PC-9 (cell line): ENCODE results near the gene CXCR3. TPM values are rescaled to one million over a fixed set of nuclear protein-coding genes. Genes with fewer than 3 reads are reported as not detected.
"Not testable (repeated sequence)": the region's sequence is repeated elsewhere in the genome, so short reads cannot be mapped to it uniquely, and the experiment has no call there.

ENCODE experiments used
- BruUV-seq: library from RNA; stranded (reverse); fragments of 400-500 nt; replicated peaks from 2 replicates; lab custom pipeline; 2021; lab: Mats Ljungman, UMichigan
- CTCF ChIA-PET: fragments of 300-600 bp; sonication (Branson Sonifier 250); formaldehyde crosslinking; loops from one replicate; lab custom pipeline; 2022; ENCODE audit warnings: antibody characterized with exemption; lab: Charles Lee
- POLR2A ChIA-PET: fragments of 300-600 bp; sonication (Branson Sonifier 250); formaldehyde crosslinking; loops from one replicate; lab custom pipeline; 2022; ENCODE audit warnings: antibody characterized with exemption; ENCODE audit not compliant: unreplicated experiment; lab: Charles Lee
- DNase-seq, 2 experiments: peaks; one replicate each; pipeline versions ENCODE4 v3.0.0 to v3.0.0-alpha.2; 2015 to 2022; ENCODE audit warnings: mixed read lengths in 1 of 2
- H2AFZ ChIP-seq: fragments of 200-600 bp; sonication (generic); 2 replicates; pipeline ENCODE4 v1.8.1; 2017; ENCODE audit warnings: antibody characterized with exemption
- H3F3A ChIP-seq: fragments of 200-600 bp; sonication (generic); 2 replicates; pipeline ENCODE4 v1.8.1; 2017; ENCODE audit warnings: antibody characterized with exemption, mild to moderate bottlenecking, low read depth; ENCODE audit not compliant: insufficient read depth
- H3K27ac ChIP-seq: fragments of 200-600 bp; sonication (generic); 2 replicates; pipeline ENCODE4 v1.6.1; 2016; ENCODE audit warnings: mixed run types
- H3K27me3 ChIP-seq: fragments of 200-600 bp; sonication (generic); 2 replicates; pipeline ENCODE4 v1.6.1; 2016; ENCODE audit warnings: low read depth, mixed run types; ENCODE audit not compliant: insufficient read depth
- H3K36me3 ChIP-seq: fragments of 200-600 bp; sonication (generic); 2 replicates; pipeline ENCODE4 v1.6.1; 2016; ENCODE audit warnings: low read depth, mixed run types
- H3K4me1 ChIP-seq: fragments of 200-600 bp; sonication (generic); replicated peaks from 2 replicates; pipeline ENCODE4 v1.6.1; 2016; ENCODE audit warnings: mixed run types; ENCODE audit not compliant: insufficient read depth
- H3K4me2 ChIP-seq: fragments of 200-600 bp; sonication (generic); 2 replicates; pipeline ENCODE4 v1.6.1; 2017; ENCODE audit warnings: mixed run types
- H3K4me3 ChIP-seq: fragments of 200-600 bp; sonication (generic); 2 replicates; pipeline ENCODE4 v1.6.1; 2016; ENCODE audit warnings: mixed run types
- H3K79me2 ChIP-seq: fragments of 200-600 bp; sonication (generic); 2 replicates; pipeline ENCODE4 v1.6.1; 2017; ENCODE audit warnings: low read depth, mixed run types
- H3K9me2 ChIP-seq: fragments of 200-600 bp; sonication (generic); 2 replicates; pipeline ENCODE4 v1.8.1; 2017; ENCODE audit warnings: mild to moderate bottlenecking; ENCODE audit not compliant: insufficient read depth
- H3K9me3 ChIP-seq: fragments of 200-600 bp; sonication (generic); 2 replicates; pipeline ENCODE4 v1.8.1; 2016; ENCODE audit warnings: low read depth; ENCODE audit not compliant: insufficient read depth
- H4K20me1 ChIP-seq: fragments of 200-600 bp; sonication (generic); 2 replicates; pipeline ENCODE4 v1.8.1; 2017; ENCODE audit not compliant: insufficient read depth
- EZH2 ChIP-seq: fragments of 200-600 bp; sonication (generic); IDR thresholded peaks from 2 replicates; pipeline ENCODE4 v1.8.0; 2017; ENCODE audit warnings: antibody characterized with exemption, low read depth
- intact Hi-C: fragments of 100-400 bp; cut with micrococcal nuclease; formaldehyde crosslinking; loops from one replicate; pipeline ENCODE4 v1.10.0; 2022; ENCODE audit not compliant: unreplicated experiment
- total RNA-seq: library from RNA; stranded (reverse); gene quantifications from 2 replicates; pipeline ENCODE4 v1.2.3, GENCODE V29; 2021
- TF ChIP-seq, protein P1 (sequence below): fragments of 200-600 bp; sonication (generic); conservative IDR thresholded peaks from 2 replicates; pipeline ENCODE4 v1.6.1; 2017; ENCODE audit warnings: mixed run types, antibody characterized with exemption, mild to moderate bottlenecking, moderate library complexity

Gene CXCR3
- total RNA-seq, 1 experiment from 2014 or later: not detected

GRCh38 chrX:71615056-71615455, 3.3 kb downstream of the CXCR3 start:
- DNase-seq: no peak
- Histone ChIP-seq H4K20me1 (no peaks in the 10 kb centered on the region), H3K27ac (no peak overlapping the region), H3F3A (no peaks in the 10 kb centered on the region), H3K36me3 (no peaks in the 10 kb centered on the region), H3K79me2 (no peaks in the 10 kb centered on the region), H3K4me2 (no peak overlapping the region), H2AFZ (no peak overlapping the region), H3K9me3 (no peaks in the 10 kb centered on the region), H3K4me3 (no peak overlapping the region), H3K9me2 (no peaks in the 10 kb centered on the region), H3K4me1 (no peaks in the 10 kb centered on the region), H3K27me3 (no peaks in the 10 kb centered on the region)
- CTCF ChIA-PET: no interaction called here
- POLR2A ChIA-PET: interaction anchor here (0.6 kb wide), 1 partner anchor 121 kb away, joined by 4 read pairs; no protein-coding TSS in a partner anchor
- intact Hi-C loops: no loop called here
- BruUV-seq: no TSS peak
- TF ChIP-seq, protein P1, sequence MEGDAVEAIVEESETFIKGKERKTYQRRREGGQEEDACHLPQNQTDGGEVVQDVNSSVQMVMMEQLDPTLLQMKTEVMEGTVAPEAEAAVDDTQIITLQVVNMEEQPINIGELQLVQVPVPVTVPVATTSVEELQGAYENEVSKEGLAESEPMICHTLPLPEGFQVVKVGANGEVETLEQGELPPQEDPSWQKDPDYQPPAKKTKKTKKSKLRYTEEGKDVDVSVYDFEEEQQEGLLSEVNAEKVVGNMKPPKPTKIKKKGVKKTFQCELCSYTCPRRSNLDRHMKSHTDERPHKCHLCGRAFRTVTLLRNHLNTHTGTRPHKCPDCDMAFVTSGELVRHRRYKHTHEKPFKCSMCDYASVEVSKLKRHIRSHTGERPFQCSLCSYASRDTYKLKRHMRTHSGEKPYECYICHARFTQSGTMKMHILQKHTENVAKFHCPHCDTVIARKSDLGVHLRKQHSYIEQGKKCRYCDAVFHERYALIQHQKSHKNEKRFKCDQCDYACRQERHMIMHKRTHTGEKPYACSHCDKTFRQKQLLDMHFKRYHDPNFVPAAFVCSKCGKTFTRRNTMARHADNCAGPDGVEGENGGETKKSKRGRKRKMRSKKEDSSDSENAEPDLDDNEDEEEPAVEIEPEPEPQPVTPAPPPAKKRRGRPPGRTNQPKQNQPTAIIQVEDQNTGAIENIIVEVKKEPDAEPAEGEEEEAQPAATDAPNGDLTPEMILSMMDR: no peak
- no peak for TF ChIP-seq EZH2

DNA sequence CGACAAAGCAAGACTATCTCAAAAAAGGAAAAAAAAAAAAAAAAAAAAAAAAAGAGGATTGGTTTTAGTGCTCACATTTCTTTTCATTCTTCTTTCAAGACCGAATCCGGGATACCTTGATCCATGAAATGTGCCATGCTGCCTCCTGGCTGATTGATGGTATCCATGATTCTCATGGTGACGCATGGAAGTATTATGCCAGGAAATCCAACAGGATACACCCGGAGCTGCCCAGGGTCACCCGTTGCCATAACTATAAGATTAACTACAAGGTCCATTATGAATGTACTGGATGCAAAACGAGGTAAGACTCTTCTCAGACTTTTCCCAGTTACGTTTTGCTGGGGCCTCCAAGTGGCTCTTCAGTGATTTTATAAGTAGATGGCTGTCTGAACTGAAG, 6.1 kb downstream of the CXCR3 start:
- no peaks in the 10 kb centered on the region for H3K9me2 ChIP-seq
- H4K20me1 ChIP-seq: no peaks in the 10 kb centered on the region
- intact Hi-C loops: no loop called here
- no peak for DNase-seq
- H3K79me2 ChIP-seq: no peaks in the 10 kb centered on the region
- H3K27ac ChIP-seq: no peak overlapping the region
- no peaks in the 10 kb centered on the region for H3F3A ChIP-seq
- H3K4me2 ChIP-seq: no peak overlapping the region
- no peaks in the 10 kb centered on the region for H3K4me1 ChIP-seq
- H3K4me3 ChIP-seq: no peak overlapping the region
- no TSS peak for BruUV-seq
- no peak overlapping the region for H2AFZ ChIP-seq
- TF ChIP-seq, protein P1: no peak
- no peak for TF ChIP-seq EZH2
- no peaks in the 10 kb centered on the region for H3K9me3 ChIP-seq
- H3K36me3 ChIP-seq: no peaks in the 10 kb centered on the region
- CTCF ChIA-PET: no interaction called here
- no peaks in the 10 kb centered on the region for H3K27me3 ChIP-seq
- POLR2A ChIA-PET: no interaction called here

DNA sequence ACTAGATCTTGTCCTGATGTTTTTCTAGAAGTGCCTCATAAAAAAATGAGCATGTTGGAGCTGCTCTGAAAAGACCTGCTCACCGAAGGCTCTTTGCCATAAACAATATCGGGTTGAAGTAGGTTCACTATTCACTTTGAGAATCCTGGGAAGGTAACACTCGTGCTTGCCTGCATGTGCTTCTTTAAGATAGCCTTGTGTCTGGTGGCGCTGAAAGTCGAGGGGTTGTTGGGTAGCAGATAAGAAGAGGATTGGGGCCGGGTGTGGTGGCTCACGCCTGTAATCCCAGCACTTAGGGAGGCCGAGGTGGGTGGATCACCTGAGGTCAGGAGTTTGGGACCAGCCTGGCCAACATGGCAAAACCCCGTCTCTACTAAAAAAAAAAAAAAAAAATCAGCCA, 6.6 kb downstream of the CXCR3 start:
- POLR2A ChIA-PET, H3K9me3 ChIP-seq, H3K4me3 ChIP-seq, H4K20me1 ChIP-seq, H3K79me2 ChIP-seq, H3K9me2 ChIP-seq, CTCF ChIA-PET, H3K4me1 ChIP-seq, H3K36me3 ChIP-seq, H3K27ac ChIP-seq, H3F3A ChIP-seq, H3K4me2 ChIP-seq, H2AFZ ChIP-seq, BruUV-seq, H3K27me3 ChIP-seq, intact Hi-C loops, DNase-seq: not testable (repeated sequence)

DNA sequence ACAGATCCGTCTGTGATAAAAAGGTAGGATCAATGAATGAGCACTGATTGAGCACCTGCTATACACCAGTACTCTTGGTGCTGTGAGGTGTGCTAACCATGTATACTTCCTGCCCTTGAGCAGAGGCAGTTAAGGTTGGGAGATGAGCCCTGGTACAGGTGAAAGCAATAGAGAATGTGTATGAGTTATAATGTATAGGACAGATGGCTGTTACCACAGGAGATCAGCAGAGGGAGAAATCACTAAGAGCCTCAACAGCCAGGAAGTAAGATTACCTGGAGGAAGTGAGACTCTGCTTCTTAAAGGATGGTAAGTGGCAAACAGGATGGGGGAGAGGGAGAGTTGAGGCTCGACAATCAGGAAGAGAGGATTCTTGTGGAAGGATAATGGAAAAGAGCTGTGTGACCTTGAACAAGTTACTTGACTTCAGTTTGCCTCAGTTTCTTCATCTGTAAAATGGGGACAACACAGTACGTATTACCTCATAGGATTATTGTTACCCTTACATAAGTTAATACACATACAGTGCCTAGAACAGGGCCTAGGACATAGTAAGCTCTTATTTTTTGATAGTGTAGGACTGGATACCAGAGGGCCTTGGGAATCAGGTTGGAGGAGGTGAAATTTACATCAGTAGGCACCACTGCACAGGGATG, 9.1 kb downstream of the CXCR3 start:
- H2AFZ ChIP-seq: no peak overlapping the region
- TF ChIP-seq, protein P1: no peak
- no peak for TF ChIP-seq EZH2
- H4K20me1 ChIP-seq: no peaks in the 10 kb centered on the region
- intact Hi-C loops: no loop called here
- H3K9me2 ChIP-seq: no peaks in the 10 kb centered on the region
- H3K4me3 ChIP-seq: no peak overlapping the region
- no peaks in the 10 kb centered on the region for H3K79me2 ChIP-seq
- H3K9me3 ChIP-seq: no peaks in the 10 kb centered on the region
- H3K4me2 ChIP-seq: no peak overlapping the region
- H3K27me3 ChIP-seq: no peaks in the 10 kb centered on the region
- H3F3A ChIP-seq: no peaks in the 10 kb centered on the region
- no peak overlapping the region for H3K27ac ChIP-seq
- BruUV-seq: no TSS peak
- H3K4me1 ChIP-seq: no peaks in the 10 kb centered on the region
- ChIA-PET POLR2A (no interaction called here), CTCF (no interaction called here)
- DNase-seq: no peak
- H3K36me3 ChIP-seq: no peaks in the 10 kb centered on the region
